Transverse colon (tissue), 4 donors: ENCODE measurements around the gene UROC1. TPM values are rescaled to one million over a fixed set of nuclear protein-coding genes. Genes with fewer than 3 reads are reported as not detected.

Experiments used
- DNase-seq: peaks from one replicate; pipeline ENCODE4 v3.0.0-alpha.2; 2019
- H3K27ac ChIP-seq, 4 donors: fragments of 200-600 bp; sonication (generic); 2 replicates each; pipeline ENCODE4 v1.5.1; 2016 to 2018; ENCODE audit warnings: inconsistent platforms in 4 of 4
- H3K27me3 ChIP-seq: fragments of 200-600 bp; sonication (generic); 2 replicates; pipeline ENCODE4 v1.5.1; 2017; ENCODE audit warnings: inconsistent platforms
- H3K36me3 ChIP-seq, 4 donors: fragments of 200-600 bp; sonication (generic); 2 replicates each; pipeline ENCODE4 v1.5.1; 2017 to 2019; ENCODE audit warnings: inconsistent platforms in 4 of 4
- H3K4me1 ChIP-seq, 4 donors: fragments of 200-600 bp; sonication (generic); 2 replicates each; pipeline ENCODE4 v1.5.1; 2017 to 2020; ENCODE audit warnings: inconsistent platforms in 4 of 4
- H3K4me3 ChIP-seq, 4 donors: fragments of 200-600 bp; sonication (generic); 1 replicate in 1 of 4; 2 replicates in 3 of 4; pipeline versions ENCODE4 v1.5.1 to v1.6.1; 2017 to 2019; ENCODE audit warnings: inconsistent platforms in 4 of 4
- H3K9me3 ChIP-seq, 2 donors: fragments of 200-600 bp; sonication (generic); 2 replicates each; pipeline ENCODE4 v1.5.1; 2017 to 2019; ENCODE audit warnings: inconsistent platforms in 2 of 2
- EP300 ChIP-seq: sonication (generic); formaldehyde crosslinking; IDR thresholded peaks from one replicate; pipeline ENCODE4 v1.6.1; 2017; ENCODE audit warnings: antibody characterized with exemption, low read depth
- POLR2A ChIP-seq: fragments of 450-650 bp; IDR thresholded peaks from one replicate; pipeline ENCODE4 v1.6.1; 2016; ENCODE audit warnings: antibody characterized with exemption, mild to moderate bottlenecking, moderate library complexity
- POLR2AphosphoS5 ChIP-seq, 3 donors: sonication (generic); formaldehyde crosslinking; IDR thresholded peaks; one replicate each; pipeline ENCODE4 v1.6.1; 2016; ENCODE audit warnings: antibody characterized with exemption in 3 of 3
- WGBS, 2 donors: methylation state at CpG; one replicate each; pipeline ENCODE4 v1.1.5; 2018; ENCODE audit warnings: low coverage in 1 of 2; 5-methylcytosine and 5-hydroxymethylcytosine counted together
- in situ Hi-C, 4 donors: fragments of 200-750 bp; cut with MboI; loops; one replicate each; pipeline versions ENCODE4 v1.15.0 to v1.15.1; 2017; ENCODE audit warnings: low sequenced_read_pairs in 3 of 4, low pct_ligation_motif_present in 1 of 4, low pct_unique_long_range_greater_than_20kb in 1 of 4
- intact Hi-C: fragments of 100-400 bp; cut with DNase I; formaldehyde crosslinking; loops from one replicate; pipeline ENCODE4 v1.15.1; 2023; ENCODE audit warnings: low total_unique reads
- total RNA-seq, 4 donors: library from RNA; depleted of rRNA; stranded (reverse); fragments of >200 nt; gene quantifications; one replicate each; pipeline ENCODE4 v1.1.0, GENCODE V29; 2016
- TF ChIP-seq, protein P1 (sequence below), 5 experiments: fragments of 200-600 bp in 3 of 5; fragments of 450-650 bp in 2 of 5; sonication (generic) in 3 of 5; IDR thresholded peaks; 1 replicate in 2 of 5; 2 replicates in 3 of 5; pipeline ENCODE4 v1.5.1; 2016 to 2017; ENCODE audit warnings: antibody characterized with exemption in 5 of 5, inconsistent platforms in 3 of 5, mild to moderate bottlenecking in 2 of 5, moderate library complexity in 1 of 5

The UROC1 gene
- total RNA-seq, 4 donors from 2014 or later = not detected

DNA sequence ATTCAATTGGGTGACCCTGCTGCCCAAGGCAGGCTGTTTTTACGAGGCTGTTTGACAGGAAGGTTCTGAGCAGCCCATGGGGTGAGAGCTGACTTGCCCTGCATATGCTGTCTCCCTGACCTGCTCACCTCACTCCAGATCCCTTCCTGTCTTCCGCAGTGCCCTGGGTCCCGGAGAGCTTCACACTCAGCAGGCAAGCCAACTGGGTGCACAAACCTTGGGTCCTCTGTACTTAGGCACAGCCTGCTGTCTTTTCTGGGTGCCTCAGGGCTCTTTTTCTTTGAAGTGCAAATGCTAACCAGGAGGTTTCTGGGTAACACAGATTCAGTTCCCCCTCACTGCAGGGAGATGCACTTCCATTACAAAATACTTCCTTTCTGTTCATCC lies 74.7 kb downstream of the UROC1 start:
- Histone ChIP-seq H3K27ac (no peak overlapping the region), H3K4me3 (no peak overlapping the region), H3K9me3 (no peaks in the 10 kb centered on the region), H3K27me3 (no peaks in the 10 kb centered on the region), H3K4me1 (no peaks in the 10 kb centered on the region), H3K36me3 (peaks cover 0 to 2% (median 0%) of the 10 kb centered on the region in 4 donors)
- intact Hi-C loops (no loop called here), in situ Hi-C loops (no loop called here)
- TF ChIP-seq POLR2A (no peak), EP300 (no peak), POLR2AphosphoS5 (IDR thresholded peaks at IDR 0.05) (no peak)
- TF ChIP-seq, protein P1, sequence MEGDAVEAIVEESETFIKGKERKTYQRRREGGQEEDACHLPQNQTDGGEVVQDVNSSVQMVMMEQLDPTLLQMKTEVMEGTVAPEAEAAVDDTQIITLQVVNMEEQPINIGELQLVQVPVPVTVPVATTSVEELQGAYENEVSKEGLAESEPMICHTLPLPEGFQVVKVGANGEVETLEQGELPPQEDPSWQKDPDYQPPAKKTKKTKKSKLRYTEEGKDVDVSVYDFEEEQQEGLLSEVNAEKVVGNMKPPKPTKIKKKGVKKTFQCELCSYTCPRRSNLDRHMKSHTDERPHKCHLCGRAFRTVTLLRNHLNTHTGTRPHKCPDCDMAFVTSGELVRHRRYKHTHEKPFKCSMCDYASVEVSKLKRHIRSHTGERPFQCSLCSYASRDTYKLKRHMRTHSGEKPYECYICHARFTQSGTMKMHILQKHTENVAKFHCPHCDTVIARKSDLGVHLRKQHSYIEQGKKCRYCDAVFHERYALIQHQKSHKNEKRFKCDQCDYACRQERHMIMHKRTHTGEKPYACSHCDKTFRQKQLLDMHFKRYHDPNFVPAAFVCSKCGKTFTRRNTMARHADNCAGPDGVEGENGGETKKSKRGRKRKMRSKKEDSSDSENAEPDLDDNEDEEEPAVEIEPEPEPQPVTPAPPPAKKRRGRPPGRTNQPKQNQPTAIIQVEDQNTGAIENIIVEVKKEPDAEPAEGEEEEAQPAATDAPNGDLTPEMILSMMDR (IDR thresholded peaks at IDR 0.05) = no peak
- 86% methylated on average over 3 of the region's 3 CpGs; no CpG with 5 or more reads in 1 of the 2 donors for WGBS, 2 donors
- no peak for DNase-seq

DNA sequence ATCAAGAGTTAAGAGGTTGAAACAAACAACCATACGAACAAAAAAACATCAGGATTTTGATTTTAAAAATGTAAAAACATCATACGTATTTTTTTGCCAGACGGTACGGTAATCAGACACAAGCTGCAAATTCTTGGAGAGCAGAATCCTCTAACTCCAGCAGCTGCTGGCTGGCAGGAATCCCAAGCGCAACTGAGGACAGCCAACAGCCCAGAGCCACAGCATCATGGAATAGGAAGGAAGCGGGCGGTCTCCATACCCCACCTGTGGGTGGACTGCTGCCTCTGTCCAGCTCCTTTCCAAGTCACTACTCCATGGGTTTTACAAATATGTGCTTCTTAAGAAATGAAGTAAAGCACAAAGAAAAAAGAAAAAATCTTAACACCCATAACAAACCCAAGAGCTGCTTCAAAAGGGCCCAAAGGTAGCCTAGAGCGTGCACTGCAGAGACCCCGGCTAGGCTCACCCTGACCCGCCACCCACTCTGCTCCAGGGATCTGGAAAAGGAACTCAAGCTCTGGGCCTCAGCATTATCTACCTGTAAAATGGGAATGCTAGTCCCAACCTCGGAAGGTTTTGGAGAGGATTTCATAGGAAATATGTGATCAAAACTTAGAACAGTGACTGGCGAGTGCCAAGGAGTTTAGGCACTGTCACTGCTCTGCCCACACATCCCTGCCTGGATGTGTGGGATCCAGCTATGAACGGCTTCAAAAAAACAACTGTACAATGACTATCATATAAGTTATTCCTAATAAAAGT lies 75.3 kb downstream of the UROC1 start:
- Histone ChIP-seq H3K27me3 (no peaks in the 10 kb centered on the region), H3K4me1 (no peaks in the 10 kb centered on the region), H3K9me3 (no peaks in the 10 kb centered on the region), H3K27ac (no peak overlapping the region), H3K4me3 (no peak overlapping the region), H3K36me3 (peaks cover 0 to 4% (median 0%) of the 10 kb centered on the region in 4 donors)
- in situ Hi-C loops (no loop called here), intact Hi-C loops (no loop called here)
- TF ChIP-seq EP300 (no peak), POLR2AphosphoS5 (IDR thresholded peaks at IDR 0.05) (no peak), POLR2A (no peak)
- TF ChIP-seq, protein P1 (IDR thresholded peaks at IDR 0.05) = no peak
- no peak for DNase-seq
- 89 to 94% methylated on average over 8 to 13 of the region's 13 CpGs for WGBS, 2 donors

DNA sequence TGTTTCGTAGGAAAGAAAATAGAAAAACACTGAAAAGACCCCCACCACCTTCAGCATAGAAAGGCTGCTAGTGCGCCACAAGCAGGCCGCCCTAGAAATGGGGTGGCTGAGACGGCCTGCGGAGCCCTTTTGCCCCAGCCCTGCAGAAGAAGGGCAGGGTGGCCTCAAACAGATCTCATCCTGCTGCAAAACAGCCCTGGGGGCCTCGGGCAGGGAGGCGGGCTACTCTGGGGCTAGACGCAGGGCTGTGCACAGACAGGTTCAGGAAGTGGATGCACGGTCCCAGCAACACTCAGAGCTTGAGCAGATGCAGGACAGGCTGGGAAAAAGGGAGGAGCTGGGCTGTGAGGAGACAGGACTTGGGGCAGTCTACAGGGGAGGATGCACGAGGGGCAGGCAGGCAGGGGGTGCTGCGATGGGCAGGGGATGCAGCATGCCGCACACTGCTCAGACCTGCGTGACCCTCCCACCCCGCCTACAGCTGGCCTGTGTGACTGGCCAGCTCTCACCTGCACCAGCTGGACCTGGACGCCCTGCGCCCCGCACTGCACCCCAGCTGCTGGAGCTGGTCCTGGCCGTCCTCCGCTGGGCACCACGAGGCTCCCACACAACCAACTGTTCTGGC lies 76.2 kb downstream of the UROC1 start:
- in situ Hi-C loops (no loop called here), intact Hi-C loops (no loop called here)
- no peaks in the 10 kb centered on the region for H3K4me1 ChIP-seq
- no peak overlapping the region for H3K4me3 ChIP-seq
- peaks cover 0 to 6% (median 2%) of the 10 kb centered on the region in 4 donors for H3K36me3 ChIP-seq
- 91 to 95% methylated on average over 5 to 20 of the region's 20 CpGs for WGBS, 2 donors
- H3K9me3 ChIP-seq = no peaks in the 10 kb centered on the region
- no peak for DNase-seq
- H3K27ac ChIP-seq = no peak overlapping the region
- TF ChIP-seq EP300 (no peak), POLR2A (no peak), POLR2AphosphoS5 (IDR thresholded peaks at IDR 0.05) (no peak)
- TF ChIP-seq, protein P1 (IDR thresholded peaks at IDR 0.05) = no peak
- no peaks in the 10 kb centered on the region for H3K27me3 ChIP-seq

DNA sequence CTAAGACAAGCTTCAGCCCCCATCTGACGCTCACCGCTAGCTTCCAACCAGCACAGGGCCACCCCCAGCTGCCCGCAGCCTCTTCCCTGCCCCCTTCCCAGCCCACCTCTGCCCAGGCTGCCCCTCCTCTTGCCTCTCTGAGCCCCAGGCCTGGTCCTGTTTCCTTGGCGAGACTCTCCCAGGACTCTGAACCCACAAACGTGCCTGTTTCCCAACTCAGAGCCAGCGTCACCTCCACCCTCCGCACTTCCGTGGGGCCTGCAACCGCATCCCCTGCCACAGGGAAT lies 76.9 kb downstream of the UROC1 start:
- DNase-seq = no peak
- Histone ChIP-seq H3K27ac (no peak overlapping the region), H3K4me1 (no peaks in the 10 kb centered on the region), H3K4me3 (no peak overlapping the region), H3K36me3 (peaks cover 0 to 9% (median 2%) of the 10 kb centered on the region in 4 donors), H3K9me3 (no peaks in the 10 kb centered on the region), H3K27me3 (no peaks in the 10 kb centered on the region)
- in situ Hi-C loops (no loop called here), intact Hi-C loops (no loop called here)
- TF ChIP-seq POLR2AphosphoS5 (IDR thresholded peaks at IDR 0.05) (no peak), EP300 (no peak), POLR2A (no peak)
- TF ChIP-seq, protein P1 (IDR thresholded peaks at IDR 0.05) = no peak
- WGBS, 2 donors = 90 to 96% methylated on average over 4 to 9 of the region's 9 CpGs
